ENCODE data around the gene HBA2.

HBA2 gene

GRCh38 chr16:138049-138417 lies 34.6 kb upstream of the HBA2 start:
- peak overlapping the region; percentile 93 for H3K4me3 ChIP-seq (ENCODE audit: low read depth, low read length)
- peak; percentile 45 for DNase-seq (ENCODE audit: low read depth)
- TF ChIP-seq CTCF (IDR thresholded peaks at IDR 0.05; ENCODE audit: insufficient read depth, low read depth, low read length, missing control alignments): no peak

GRCh38 chr16:140175-140857 lies 32.4 kb upstream of the HBA2 start:
- no peak for DNase-seq (ENCODE audit: low read depth)
- H3K4me3 ChIP-seq (ENCODE audit: low read depth, low read length): no peak overlapping the region
- TF ChIP-seq CTCF (IDR thresholded peaks at IDR 0.05; ENCODE audit: insufficient read depth, low read depth, low read length, missing control alignments): no peak

- TF ChIP-seq CTCF (IDR thresholded peaks at IDR 0.05; ENCODE audit: insufficient read depth, low read depth, low read length, missing control alignments): no peak
- no peak for DNase-seq (ENCODE audit: low read depth)
- no peak overlapping the region for H3K4me3 ChIP-seq (ENCODE audit: low read depth, low read length)
Observed at GRCh38 chr16:142405-142967, 30.2 kb upstream of the HBA2 start.

GRCh38 chr16:143047-143446 lies 29.6 kb upstream of the HBA2 start:
- DNase-seq (ENCODE audit: low read depth): no peak
- H3K4me3 ChIP-seq (ENCODE audit: low read depth, low read length): no peak overlapping the region
- TF ChIP-seq CTCF (IDR thresholded peaks at IDR 0.05; ENCODE audit: insufficient read depth, low read depth, low read length, missing control alignments): no peak

GRCh38 chr16:143456-143855 lies 29.2 kb upstream of the HBA2 start:
- H3K4me3 ChIP-seq (ENCODE audit: low read depth, low read length): no peak overlapping the region
- TF ChIP-seq CTCF (IDR thresholded peaks at IDR 0.05; ENCODE audit: insufficient read depth, low read depth, low read length, missing control alignments): no peak
- DNase-seq (ENCODE audit: low read depth): no peak

- DNase-seq (ENCODE audit: low read depth): no peak
- TF ChIP-seq CTCF (IDR thresholded peaks at IDR 0.05; ENCODE audit: insufficient read depth, low read depth, low read length, missing control alignments): no peak
- H3K4me3 ChIP-seq (ENCODE audit: low read depth, low read length): no peak overlapping the region
Observed at GRCh38 chr16:144797-145252, 27.9 kb upstream of the HBA2 start.

- no peak overlapping the region for H3K4me3 ChIP-seq (ENCODE audit: low read depth, low read length)
- TF ChIP-seq CTCF (IDR thresholded peaks at IDR 0.05; ENCODE audit: insufficient read depth, low read depth, low read length, missing control alignments): no peak
- DNase-seq (ENCODE audit: low read depth): no peak
Observed at GRCh38 chr16:146646-147045, 26.0 kb upstream of the HBA2 start.
